Endothelial cell (in vitro differentiated cells): ENCODE data around the gene CD151. TPM values are rescaled to one million over a fixed set of nuclear protein-coding genes. Genes with fewer than 3 reads are reported as not detected.

Source experiments
- DNase-seq: peaks from one replicate; pipeline ENCODE4 v3.0.0; 2021; ENCODE audit warnings: low spot score
- H3K27ac Mint-ChIP-seq: one replicate; pipeline ENCODE4 v1.8.0; 2021; ENCODE audit warnings: mixed read lengths, inconsistent platforms; ENCODE audit not compliant: unreplicated experiment
- H3K27me3 Mint-ChIP-seq: one replicate; pipeline ENCODE4 v1.8.0; 2021; ENCODE audit warnings: mild to moderate bottlenecking, moderate library complexity, mixed read lengths, inconsistent platforms; ENCODE audit not compliant: unreplicated experiment
- H3K36me3 Mint-ChIP-seq: one replicate; pipeline ENCODE4 v1.8.0; 2021; ENCODE audit warnings: mild to moderate bottlenecking, low read depth, mixed read lengths, inconsistent platforms; ENCODE audit not compliant: unreplicated experiment
- H3K4me1 Mint-ChIP-seq: one replicate; pipeline ENCODE4 v1.8.0; 2021; ENCODE audit warnings: mild to moderate bottlenecking, mixed read lengths, inconsistent platforms; ENCODE audit not compliant: unreplicated experiment
- H3K4me3 Mint-ChIP-seq: one replicate; pipeline ENCODE4 v1.8.0; 2021; ENCODE audit warnings: mild to moderate bottlenecking, mixed read lengths, inconsistent platforms; ENCODE audit not compliant: unreplicated experiment
- H3K9me3 Mint-ChIP-seq: one replicate; pipeline ENCODE4 v1.8.0; 2021; ENCODE audit warnings: mixed read lengths, inconsistent platforms; ENCODE audit not compliant: unreplicated experiment
- total RNA-seq: library from RNA; stranded (reverse); fragmentation: NEBNext Ultra II Directional; extraction: Animal tissue kit (Norgen Biotek cat#: 25700); gene quantifications from one replicate; pipeline ENCODE4 v1.2.1, GENCODE V29; 2021; ENCODE audit not compliant: unreplicated experiment
- TF ChIP-seq, protein P1 (sequence below): fragments of 200-600 bp; sonication (generic); IDR thresholded peaks from one replicate; pipeline ENCODE4 v1.5.0; 2021; ENCODE audit warnings: antibody characterized with exemption; ENCODE audit not compliant: unreplicated experiment

Gene CD151
- total RNA-seq, 1 donor from 2014 or later, result 49.6 TPM

GRCh38 chr11:865462-866430 lies 33.0 kb downstream of the CD151 start:
- no peaks in the 10 kb centered on the region for H3K9me3 Mint-ChIP-seq
- H3K4me3 Mint-ChIP-seq, result no peak overlapping the region
- no peaks in the 10 kb centered on the region for H3K4me1 Mint-ChIP-seq
- no peaks in the 10 kb centered on the region for H3K36me3 Mint-ChIP-seq
- peaks cover 27% of the 10 kb centered on the region for H3K27me3 Mint-ChIP-seq
- DNase-seq, result no peak
- no peak overlapping the region for H3K27ac Mint-ChIP-seq
- TF ChIP-seq, protein P1, sequence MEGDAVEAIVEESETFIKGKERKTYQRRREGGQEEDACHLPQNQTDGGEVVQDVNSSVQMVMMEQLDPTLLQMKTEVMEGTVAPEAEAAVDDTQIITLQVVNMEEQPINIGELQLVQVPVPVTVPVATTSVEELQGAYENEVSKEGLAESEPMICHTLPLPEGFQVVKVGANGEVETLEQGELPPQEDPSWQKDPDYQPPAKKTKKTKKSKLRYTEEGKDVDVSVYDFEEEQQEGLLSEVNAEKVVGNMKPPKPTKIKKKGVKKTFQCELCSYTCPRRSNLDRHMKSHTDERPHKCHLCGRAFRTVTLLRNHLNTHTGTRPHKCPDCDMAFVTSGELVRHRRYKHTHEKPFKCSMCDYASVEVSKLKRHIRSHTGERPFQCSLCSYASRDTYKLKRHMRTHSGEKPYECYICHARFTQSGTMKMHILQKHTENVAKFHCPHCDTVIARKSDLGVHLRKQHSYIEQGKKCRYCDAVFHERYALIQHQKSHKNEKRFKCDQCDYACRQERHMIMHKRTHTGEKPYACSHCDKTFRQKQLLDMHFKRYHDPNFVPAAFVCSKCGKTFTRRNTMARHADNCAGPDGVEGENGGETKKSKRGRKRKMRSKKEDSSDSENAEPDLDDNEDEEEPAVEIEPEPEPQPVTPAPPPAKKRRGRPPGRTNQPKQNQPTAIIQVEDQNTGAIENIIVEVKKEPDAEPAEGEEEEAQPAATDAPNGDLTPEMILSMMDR, result no peak

DNA sequence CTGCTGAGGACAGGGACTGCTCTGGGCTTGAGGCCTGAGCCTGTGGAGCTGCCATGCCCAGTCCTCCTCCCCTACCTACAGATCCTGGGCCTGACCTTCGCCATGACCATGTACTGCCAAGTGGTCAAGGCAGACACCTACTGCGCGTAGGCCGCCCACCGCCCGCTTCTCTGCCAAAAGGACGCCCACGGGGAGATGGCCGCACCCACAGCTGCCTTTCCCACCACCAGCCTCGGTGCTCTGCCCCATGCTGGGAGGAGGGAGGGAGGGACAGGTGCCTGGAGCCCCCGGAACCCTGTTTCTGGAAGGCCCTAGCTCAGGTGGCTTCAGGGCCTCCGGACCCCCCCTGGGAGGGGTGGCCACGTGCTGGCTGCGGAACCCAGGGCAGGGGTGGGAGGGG lies 33.7 kb downstream of the CD151 start:
- Mint-ChIP-seq H3K36me3 (no peaks in the 10 kb centered on the region), H3K27me3 (peaks cover 22% of the 10 kb centered on the region), H3K9me3 (no peaks in the 10 kb centered on the region), H3K4me3 (no peak overlapping the region), H3K4me1 (no peaks in the 10 kb centered on the region), H3K27ac (no peak overlapping the region)
- no peak for DNase-seq
- TF ChIP-seq, protein P1, result no peak

DNA sequence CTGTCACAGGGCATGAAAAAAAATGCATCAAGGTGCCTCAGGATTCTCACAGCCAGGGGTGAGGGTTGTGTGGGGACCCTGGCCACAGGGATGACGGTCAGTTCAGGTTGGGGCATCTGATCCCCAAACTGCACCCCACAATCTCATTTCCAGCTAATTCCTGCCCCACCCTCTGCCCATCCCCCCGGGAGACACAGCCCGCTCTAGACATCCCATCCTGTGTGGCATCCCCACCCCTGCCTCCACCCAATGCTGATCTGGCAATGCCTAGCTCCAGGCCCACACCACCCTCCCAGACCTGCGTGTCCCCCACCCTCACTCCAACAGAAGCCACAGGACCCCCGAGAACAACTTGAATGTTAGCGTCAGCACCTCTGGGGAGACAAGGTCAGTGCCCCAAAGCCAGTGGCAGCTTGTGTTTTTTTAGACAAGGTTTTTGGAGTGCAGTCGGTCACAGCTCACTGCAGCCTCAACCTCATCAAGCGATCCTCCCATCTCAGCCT lies 35.2 kb downstream of the CD151 start:
- Mint-ChIP-seq H3K4me1 (no peaks in the 10 kb centered on the region), H3K27ac (no peak overlapping the region), H3K4me3 (no peak overlapping the region), H3K9me3 (no peaks in the 10 kb centered on the region), H3K27me3 (peaks cover 22% of the 10 kb centered on the region), H3K36me3 (no peaks in the 10 kb centered on the region)
- TF ChIP-seq, protein P1, result no peak
- DNase-seq, result no peak

DNA sequence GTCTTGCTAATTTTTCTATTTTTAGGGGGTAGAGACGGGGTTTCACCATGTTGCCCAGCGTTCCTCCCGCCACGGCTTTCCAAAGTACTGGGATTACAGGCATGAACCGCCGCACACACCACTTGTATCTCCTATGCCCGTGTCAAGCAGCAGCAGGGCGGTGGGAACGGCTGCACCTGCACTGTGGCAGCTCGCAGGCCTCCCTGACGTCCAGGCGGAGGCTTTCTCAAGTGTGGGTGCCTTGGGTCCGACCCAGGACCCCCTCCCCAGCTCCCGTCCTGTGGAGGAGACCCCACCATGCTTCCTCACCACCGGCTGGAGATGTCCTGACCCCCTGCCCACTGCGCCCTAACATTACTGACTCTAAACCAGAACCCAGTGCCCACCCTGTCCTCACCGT lies 35.6 kb downstream of the CD151 start:
- Mint-ChIP-seq H3K9me3 (no peaks in the 10 kb centered on the region), H3K27ac (no peak overlapping the region), H3K36me3 (no peaks in the 10 kb centered on the region), H3K4me1 (no peaks in the 10 kb centered on the region), H3K4me3 (no peak overlapping the region), H3K27me3 (peaks cover 20% of the 10 kb centered on the region)
- DNase-seq, result no peak
- TF ChIP-seq, protein P1, result no peak

DNA sequence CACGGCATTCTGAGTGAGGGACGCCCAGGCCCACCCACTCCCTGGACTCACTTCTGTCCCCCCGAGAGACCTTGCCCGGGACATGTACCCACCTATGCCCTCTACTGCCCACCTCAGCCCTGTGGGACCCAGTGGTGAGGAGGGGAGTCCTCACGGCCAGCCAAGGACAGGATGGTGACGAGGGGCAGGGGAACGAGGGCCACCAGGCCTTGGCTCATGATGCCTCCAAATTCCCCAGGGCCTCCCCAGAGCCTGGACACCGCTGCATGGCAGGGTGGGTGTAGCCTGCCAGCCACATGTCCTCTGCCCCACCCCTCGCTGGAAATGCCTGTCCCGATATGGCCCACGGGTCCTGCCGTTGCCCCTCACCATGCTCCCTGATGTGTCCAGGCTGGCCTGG lies 36.0 kb downstream of the CD151 start:
- no peak for DNase-seq
- TF ChIP-seq, protein P1, result no peak
- Mint-ChIP-seq H3K36me3 (peaks cover 3% of the 10 kb centered on the region), H3K9me3 (no peaks in the 10 kb centered on the region), H3K27ac (no peak overlapping the region), H3K27me3 (peaks cover 20% of the 10 kb centered on the region), H3K4me3 (no peak overlapping the region), H3K4me1 (no peaks in the 10 kb centered on the region)
